Panc1 (cell line): Measurements from ENCODE around the gene DCN. TPM values are rescaled to one million over a fixed set of nuclear protein-coding genes. Genes with fewer than 3 reads are reported as not detected.
A peak's percentile ranks its signal among the peaks of the same experiment; 100 is the strongest.

ENCODE experiments used
- ATAC-seq: fragments of 200-7000 bp; cut with Tn5 transposase; 2 replicates; pipeline ENCODE4 v1.9.1; 2020; ENCODE audit warnings: mild to moderate bottlenecking, moderate library complexity
- BruUV-seq: library from RNA; stranded (reverse); fragments of 400-500 nt; replicated peaks from 2 replicates; lab custom pipeline; 2021; lab: Mats Ljungman, UMichigan
- CTCF ChIA-PET: fragments of 300-600 bp; sonication (Branson Sonifier 250); formaldehyde crosslinking; loops from one replicate; lab custom pipeline; 2022; ENCODE audit warnings: antibody characterized with exemption; lab: Charles Lee
- POLR2A ChIA-PET: fragments of 300-600 bp; sonication (Branson Sonifier 250); formaldehyde crosslinking; loops from one replicate; lab custom pipeline; 2022; ENCODE audit warnings: antibody characterized with exemption; lab: Charles Lee
- DNase-seq: peaks from one replicate; pipeline ENCODE4 v3.0.0-alpha.2; 2010; ENCODE audit warnings: low read depth, low spot score
- H3K27ac ChIP-seq: 2 replicates; pipeline ENCODE4 v1.5.1; 2011; ENCODE audit warnings: mild to moderate bottlenecking, low read length, inconsistent platforms
- H3K27me3 ChIP-seq: fragments of 200-500 bp; sonication (Bioruptor generic); 2 replicates; pipeline ENCODE4 v1.6.0; 2014; ENCODE audit warnings: low read length, inconsistent platforms; ENCODE audit not compliant: control insufficient read depth, insufficient read depth
- H3K36me3 ChIP-seq: fragments of 200-500 bp; sonication (Bioruptor generic); 2 replicates; pipeline ENCODE4 v1.5.1; 2014; ENCODE audit warnings: inconsistent platforms, mild to moderate bottlenecking, low read length, moderate library complexity; ENCODE audit not compliant: control insufficient read depth, insufficient read depth
- H3K4me1 ChIP-seq: 2 replicates; pipeline ENCODE4 v1.5.1; 2011; ENCODE audit warnings: inconsistent platforms, mild to moderate bottlenecking, low read length, moderate library complexity; ENCODE audit not compliant: control insufficient read depth, insufficient read depth
- H3K4me3 ChIP-seq, 2 experiments: 2 replicates each; pipeline ENCODE4 v1.5.1; 2011 to 2012; ENCODE audit warnings: low read depth in 2 of 2, low read length in 2 of 2, mild to moderate bottlenecking in 2 of 2, inconsistent platforms in 1 of 2, moderate library complexity in 1 of 2
- H3K9me3 ChIP-seq: fragments of 200-500 bp; sonication (Bioruptor generic); 2 replicates; pipeline ENCODE4 v1.5.1; 2014; ENCODE audit warnings: low read depth, mild to moderate bottlenecking, inconsistent platforms, low read length, moderate library complexity; ENCODE audit not compliant: control insufficient read depth, insufficient read depth
- CTCF ChIP-seq: fragments of 450-650 bp; IDR thresholded peaks from 2 replicates; pipeline ENCODE4 v1.5.1; 2017; ENCODE audit warnings: mild to moderate bottlenecking
- POLR2AphosphoS5 ChIP-seq: IDR thresholded peaks from 2 replicates; pipeline ENCODE4 v1.6.1; 2012; ENCODE audit warnings: mild to moderate bottlenecking, low read depth, low read length, moderate library complexity
- SIN3A ChIP-seq: IDR thresholded peaks from 2 replicates; pipeline ENCODE4 v1.6.1; 2012; ENCODE audit warnings: low read depth, mild to moderate bottlenecking, low read length, moderate library complexity, borderline replicate concordance; ENCODE audit not compliant: insufficient read depth
- TCF7L2 ChIP-seq: IDR thresholded peaks from 2 replicates; pipeline ENCODE4 v1.6.1; 2011; ENCODE audit warnings: mild to moderate bottlenecking, low read depth, low read length, inconsistent platforms
- in situ Hi-C: cut with HindIII; loops from 2 replicates; pipeline ENCODE4 v1.10.0; 2016; ENCODE audit warnings: low sequenced_read_pairs, low pct_unique_long_range_greater_than_20kb
- intact Hi-C: fragments of 100-400 bp; cut with micrococcal nuclease; formaldehyde crosslinking; loops from one replicate; pipeline ENCODE4 v1.10.0; 2022; ENCODE audit not compliant: unreplicated experiment
- total RNA-seq: library from RNA; stranded (reverse); gene quantifications from one replicate; pipeline ENCODE4 v1.2.1, GENCODE V29; 2021; ENCODE audit not compliant: unreplicated experiment
- TF ChIP-seq, protein P1 (sequence below), 2 experiments: IDR thresholded peaks; 2 replicates each; pipeline ENCODE4 v1.6.1; 2011 to 2012; ENCODE audit warnings: low read depth in 2 of 2, control low read depth in 1 of 2, low read length in 1 of 2, mild to moderate bottlenecking in 1 of 2, moderate library complexity in 1 of 2; ENCODE audit not compliant: insufficient read depth in 1 of 2

The DCN gene
- total RNA-seq, 1 experiment from 2014 or later, result 1.9 TPM

- H3K27ac ChIP-seq, result no peak overlapping the region
- ChIA-PET CTCF (no interaction called here), POLR2A (no interaction called here)
Observed at GRCh38 chr12:91110311-91110924, 72.2 kb downstream of the DCN start.

DNA sequence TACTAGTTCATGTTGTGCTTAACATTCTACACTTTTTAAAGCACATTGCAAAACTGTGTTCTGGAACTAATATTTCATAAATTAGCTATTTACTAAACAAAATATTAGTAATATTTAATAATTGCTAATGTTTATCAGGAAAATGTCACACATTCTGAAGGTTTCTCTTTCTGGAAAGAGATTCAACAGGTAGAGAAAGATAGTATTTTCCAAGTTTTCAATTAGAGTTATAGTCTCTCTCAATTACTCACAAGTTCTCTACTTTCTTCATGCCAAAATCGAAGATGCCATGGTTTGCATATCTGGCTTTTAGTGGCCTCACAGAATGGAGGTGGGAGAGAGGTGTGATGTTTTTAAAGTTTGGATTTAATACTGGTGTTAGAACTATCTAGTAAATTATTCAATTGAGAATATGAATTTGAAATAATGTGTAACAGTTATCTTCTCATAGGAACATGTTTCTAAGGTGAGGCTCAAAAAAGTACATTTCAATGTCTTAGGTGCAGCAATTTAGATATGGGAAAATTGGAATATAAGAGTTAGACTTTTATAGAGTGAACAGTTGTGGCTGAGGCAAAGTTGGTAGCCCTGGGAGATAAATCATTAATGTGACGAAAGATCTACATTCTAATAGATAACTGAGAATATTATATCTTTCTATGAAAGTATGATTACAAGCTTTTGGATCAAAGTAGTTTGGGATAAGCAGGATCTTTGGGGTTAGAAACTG lies 72.9 kb downstream of the DCN start:
- TF ChIP-seq TCF7L2 (no peak), CTCF (no peak), POLR2AphosphoS5 (no peak), SIN3A (no peak)
- TF ChIP-seq, protein P1, sequence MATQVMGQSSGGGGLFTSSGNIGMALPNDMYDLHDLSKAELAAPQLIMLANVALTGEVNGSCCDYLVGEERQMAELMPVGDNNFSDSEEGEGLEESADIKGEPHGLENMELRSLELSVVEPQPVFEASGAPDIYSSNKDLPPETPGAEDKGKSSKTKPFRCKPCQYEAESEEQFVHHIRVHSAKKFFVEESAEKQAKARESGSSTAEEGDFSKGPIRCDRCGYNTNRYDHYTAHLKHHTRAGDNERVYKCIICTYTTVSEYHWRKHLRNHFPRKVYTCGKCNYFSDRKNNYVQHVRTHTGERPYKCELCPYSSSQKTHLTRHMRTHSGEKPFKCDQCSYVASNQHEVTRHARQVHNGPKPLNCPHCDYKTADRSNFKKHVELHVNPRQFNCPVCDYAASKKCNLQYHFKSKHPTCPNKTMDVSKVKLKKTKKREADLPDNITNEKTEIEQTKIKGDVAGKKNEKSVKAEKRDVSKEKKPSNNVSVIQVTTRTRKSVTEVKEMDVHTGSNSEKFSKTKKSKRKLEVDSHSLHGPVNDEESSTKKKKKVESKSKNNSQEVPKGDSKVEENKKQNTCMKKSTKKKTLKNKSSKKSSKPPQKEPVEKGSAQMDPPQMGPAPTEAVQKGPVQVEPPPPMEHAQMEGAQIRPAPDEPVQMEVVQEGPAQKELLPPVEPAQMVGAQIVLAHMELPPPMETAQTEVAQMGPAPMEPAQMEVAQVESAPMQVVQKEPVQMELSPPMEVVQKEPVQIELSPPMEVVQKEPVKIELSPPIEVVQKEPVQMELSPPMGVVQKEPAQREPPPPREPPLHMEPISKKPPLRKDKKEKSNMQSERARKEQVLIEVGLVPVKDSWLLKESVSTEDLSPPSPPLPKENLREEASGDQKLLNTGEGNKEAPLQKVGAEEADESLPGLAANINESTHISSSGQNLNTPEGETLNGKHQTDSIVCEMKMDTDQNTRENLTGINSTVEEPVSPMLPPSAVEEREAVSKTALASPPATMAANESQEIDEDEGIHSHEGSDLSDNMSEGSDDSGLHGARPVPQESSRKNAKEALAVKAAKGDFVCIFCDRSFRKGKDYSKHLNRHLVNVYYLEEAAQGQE (IDR thresholded peaks at IDR 0.05; ENCODE audit: insufficient read depth in 1 of 2, low read depth in 2 of 2, low read length in 1 of 2), result no peak
- Histone ChIP-seq H3K4me1 (no peaks in the 10 kb centered on the region), H3K9me3 (no peaks in the 10 kb centered on the region), H3K27ac (no peak overlapping the region), H3K36me3 (no peaks in the 10 kb centered on the region; the same call in 1 of the 2 replicates), H3K27me3 (no peaks in the 10 kb centered on the region), H3K4me3 (no peak overlapping the region)
- intact Hi-C loops (loop anchor here (2.0 kb wide), 1 partner anchor 131 kb away; no protein-coding TSS in a partner anchor), in situ Hi-C loops (no loop called here)
- ChIA-PET POLR2A (no interaction called here), CTCF (no interaction called here)
- no TSS peak for BruUV-seq
- DNase-seq (no peak), ATAC-seq (no peak)

More at GRCh38 chr12:91110311-91110924, 72.2 kb downstream of the DCN start:
- Histone ChIP-seq H3K4me1 (no peaks in the 10 kb centered on the region), H3K36me3 (no peaks in the 10 kb centered on the region; the same call in 1 of the 2 replicates), H3K27me3 (no peaks in the 10 kb centered on the region), H3K4me3 (peak overlapping the region in 1 of 2 experiments; percentile 22; a peak in 1 of 4 replicates), H3K9me3 (no peaks in the 10 kb centered on the region)
- BruUV-seq, result no TSS peak
- no peak for TF ChIP-seq TCF7L2
- TF ChIP-seq SIN3A, result no peak
- TF ChIP-seq, protein P1 (IDR thresholded peaks at IDR 0.05; ENCODE audit: insufficient read depth in 1 of 2, low read depth in 2 of 2, low read length in 1 of 2), result no peak
- TF ChIP-seq CTCF, result no peak
- no peak for TF ChIP-seq POLR2AphosphoS5
- in situ Hi-C loops, result no loop called here
- no peak for ATAC-seq
- no peak for DNase-seq
- intact Hi-C loops, result no loop called here
